GM19238 (cell line): ENCODE results near the gene PIM2.
"Not testable (repeated sequence)": the region's sequence is repeated elsewhere in the genome, so short reads cannot be mapped to it uniquely, and the experiment has no call there.

ENCODE experiments used
- DNase-seq: peaks from one replicate; pipeline ENCODE4 v3.0.0; 2011; ENCODE audit warnings: low spot score; ENCODE audit not compliant: insufficient read length

Gene PIM2

DNA sequence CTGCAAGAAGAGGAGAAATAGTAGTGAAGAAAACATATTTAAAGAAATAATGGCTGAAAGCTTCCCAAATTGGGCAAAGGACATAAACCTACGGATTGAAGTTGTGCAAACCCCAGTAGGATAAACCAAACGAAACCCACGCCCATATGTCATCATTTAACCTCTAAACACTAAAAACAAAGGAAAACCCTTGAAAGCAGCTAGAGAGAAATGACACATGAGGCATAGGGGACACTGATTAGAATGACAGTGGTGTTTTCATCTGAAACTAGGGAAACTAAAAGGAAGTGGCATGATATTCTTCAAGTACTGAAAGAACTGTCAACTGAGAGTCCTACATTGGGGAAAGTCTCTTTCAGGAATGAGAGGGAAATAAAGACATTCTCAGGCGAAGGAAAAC, 41.9 kb downstream of the PIM2 start:
- not testable (repeated sequence) for DNase-seq

DNA sequence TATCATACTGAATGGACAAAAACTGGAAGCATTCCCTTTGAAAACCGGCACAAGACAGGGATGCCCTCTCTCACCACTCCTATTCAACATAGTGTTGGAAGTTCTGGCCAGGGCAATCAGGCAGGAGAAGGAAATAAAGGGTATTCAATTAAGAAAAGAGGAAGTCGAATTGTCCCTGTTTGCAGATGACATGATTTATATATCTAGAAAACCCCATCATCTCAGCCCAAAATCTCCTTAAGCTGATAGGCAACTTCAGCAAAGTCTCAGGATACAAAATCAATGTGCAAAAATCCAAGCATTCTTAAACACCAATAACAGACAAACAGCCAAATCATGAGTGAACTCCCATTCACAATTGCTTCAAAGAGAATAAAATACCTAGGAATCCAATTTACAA, 46.8 kb downstream of the PIM2 start:
- not testable (repeated sequence) for DNase-seq

DNA sequence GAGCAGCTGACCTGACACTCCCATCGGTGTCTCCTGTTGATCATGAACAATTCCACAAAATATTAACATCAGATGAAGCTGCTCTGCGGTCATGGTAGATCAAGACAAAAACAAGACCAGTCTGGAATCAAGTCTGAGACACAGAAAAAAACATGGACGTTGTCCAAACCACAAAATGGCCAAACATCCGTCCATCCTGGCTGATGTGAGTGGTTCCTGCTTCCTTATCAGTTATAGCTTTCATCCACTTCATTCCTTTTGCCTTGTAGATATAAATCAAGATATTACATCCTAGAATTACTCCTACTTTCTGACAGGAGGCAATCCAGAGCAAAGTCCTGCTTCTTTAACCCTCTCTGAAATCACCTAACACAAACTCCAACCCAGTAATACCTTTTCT, 54.6 kb downstream of the PIM2 start:
- no peak for DNase-seq
